ENCODE results near the gene XPO6. TPM values are rescaled to one million over a fixed set of nuclear protein-coding genes. Genes with fewer than 3 reads are reported as not detected.

The XPO6 gene
- total RNA-seq, 4 donors from 2014 or later = 69.0 to 90.8 (median 76.0) TPM

DNA sequence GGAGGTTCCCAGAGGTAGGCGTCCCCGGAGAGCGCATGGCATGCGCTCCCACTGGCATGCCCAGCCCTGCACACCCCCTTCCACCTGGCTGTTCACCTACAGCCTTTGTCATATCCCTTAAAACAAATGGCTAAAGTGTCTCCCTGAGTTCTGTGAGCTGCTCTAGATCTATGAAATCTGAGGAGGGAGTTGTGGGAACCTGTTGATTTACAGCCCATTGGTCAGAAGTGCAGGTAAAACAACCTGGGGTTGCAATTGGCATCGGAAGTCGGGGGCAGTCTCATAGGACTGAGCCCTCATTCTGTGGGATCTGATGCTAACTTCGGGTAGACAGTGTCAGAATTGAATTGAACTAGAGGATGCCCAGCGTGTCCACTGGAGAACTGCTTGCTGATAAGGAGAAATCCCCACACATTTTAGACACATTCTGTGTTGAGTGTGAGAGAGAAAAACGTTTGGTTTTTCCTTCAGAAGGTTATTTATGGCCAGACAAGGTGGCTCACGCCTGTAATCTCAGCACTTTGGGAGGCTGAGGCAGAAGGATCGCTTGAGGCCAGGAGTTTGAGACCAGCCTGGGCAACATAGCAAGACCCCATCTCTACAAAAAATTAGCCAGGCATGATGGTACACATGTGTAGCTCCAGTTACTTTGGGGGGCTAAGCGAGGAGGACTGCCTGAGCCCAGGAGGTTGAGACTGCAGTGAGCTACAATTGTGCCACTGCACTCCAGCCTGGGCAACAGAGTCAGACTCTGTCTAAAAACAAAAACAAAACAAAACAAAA, 126.2 kb downstream of the XPO6 start:
- Histone ChIP-seq H3K4me3 (no peak overlapping the region), H3K4me1 (peaks cover 6 to 49% (median 16%) of the 10 kb centered on the region in 3 donors), H3K9me3 (no peaks in the 10 kb centered on the region), H3K27me3 (no peaks in the 10 kb centered on the region), H3K36me3 (no peaks in the 10 kb centered on the region), H3K27ac (no peak overlapping the region)
- intact Hi-C loops (cut with DNase I) = no loop called here
- WGBS, 2 donors = 60 to 66% methylated on average over 10 to 11 of the region's 12 CpGs
- DNase-seq = no peak
- no peak for TF ChIP-seq CTCF (IDR thresholded peaks at IDR 0.05)
- TF ChIP-seq POLR2A (IDR thresholded peaks at IDR 0.05) = no peak

GRCh38 chr16:28084209-28084608, 127.6 kb downstream of the XPO6 start:
- Histone ChIP-seq H3K4me3 (no peak overlapping the region), H3K27ac (peak overlapping the region in 2 of 4 donors; percentile 87 to 95), H3K27me3 (no peaks in the 10 kb centered on the region), H3K36me3 (no peaks in the 10 kb centered on the region), H3K9me3 (no peaks in the 10 kb centered on the region), H3K4me1 (peaks cover 6 to 52% (median 16%) of the 10 kb centered on the region in 3 donors)
- TF ChIP-seq CTCF (IDR thresholded peaks at IDR 0.05) (no peak), POLR2A (IDR thresholded peaks at IDR 0.05) (no peak)
- intact Hi-C loops (cut with DNase I) = no loop called here
- WGBS, 2 donors = 85 to 87% methylated on average over 5 to 6 of the region's 6 CpGs
- DNase-seq = no peak

DNA sequence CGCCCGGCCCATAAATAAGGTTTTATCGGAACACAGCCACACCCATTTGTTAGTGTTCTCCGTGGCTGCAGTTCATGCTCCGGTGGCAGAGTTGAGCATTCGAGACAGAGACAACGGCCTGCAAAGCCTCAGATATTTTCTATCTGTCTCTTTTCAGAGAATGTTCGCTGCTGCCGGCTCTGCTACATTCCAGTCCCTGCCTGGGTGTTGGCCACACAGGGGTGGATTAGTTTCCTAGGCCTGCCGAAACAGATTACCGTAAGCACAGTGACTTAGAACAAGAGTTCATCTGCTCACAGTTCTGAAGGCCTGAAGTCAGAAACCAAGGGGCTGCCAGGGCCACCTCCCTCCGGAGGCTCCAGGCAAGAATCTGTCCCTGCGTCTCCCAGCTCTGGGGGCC, 129.1 kb downstream of the XPO6 start:
- WGBS, 2 donors = 25 to 80% methylated on average over 1 to 8 of the region's 13 CpGs
- Histone ChIP-seq H3K9me3 (no peaks in the 10 kb centered on the region), H3K27ac (peak overlapping the region; percentile 86 to 95 (median 86)), H3K4me1 (peaks cover 6 to 52% (median 16%) of the 10 kb centered on the region in 3 donors), H3K4me3 (no peak overlapping the region), H3K36me3 (no peaks in the 10 kb centered on the region), H3K27me3 (no peaks in the 10 kb centered on the region)
- DNase-seq = no peak
- TF ChIP-seq POLR2A (IDR thresholded peaks at IDR 0.05) = no peak
- no peak for TF ChIP-seq CTCF (IDR thresholded peaks at IDR 0.05)
- intact Hi-C loops (cut with DNase I) = no loop called here

- Histone ChIP-seq H3K36me3 (no peaks in the 10 kb centered on the region), H3K9me3 (no peaks in the 10 kb centered on the region), H3K4me1 (peaks cover 6 to 52% (median 16%) of the 10 kb centered on the region in 3 donors), H3K4me3 (no peak overlapping the region), H3K27me3 (no peaks in the 10 kb centered on the region), H3K27ac (peak overlapping the region; percentile 86 to 95 (median 86))
- no peak for DNase-seq
- TF ChIP-seq CTCF (IDR thresholded peaks at IDR 0.05) (no peak), POLR2A (IDR thresholded peaks at IDR 0.05) (no peak)
- intact Hi-C loops (cut with DNase I) = no loop called here
- WGBS, 2 donors = 78 to 85% methylated on average over 7 to 8 of the region's 9 CpGs
Observed at GRCh38 chr16:28081391-28081968, 130.3 kb downstream of the XPO6 start.

DNA sequence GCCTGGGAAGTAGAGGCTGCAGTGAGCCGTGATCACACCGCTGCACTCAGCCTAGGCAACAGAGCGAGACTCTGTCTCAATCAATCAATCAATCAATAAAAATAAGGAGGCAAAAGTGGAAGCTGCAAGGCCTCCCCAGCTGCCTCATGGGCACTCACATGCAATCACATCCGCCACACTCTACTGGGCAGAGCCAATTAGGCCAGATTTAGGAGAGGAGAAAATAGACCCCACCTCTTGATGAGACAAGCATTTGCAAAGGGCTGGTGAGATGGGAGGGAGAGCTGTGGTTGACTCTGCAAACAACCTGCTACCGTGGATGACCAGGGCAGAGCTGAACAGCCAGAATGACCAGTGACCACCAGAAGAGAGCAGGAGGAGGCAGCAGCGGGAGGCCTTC, 133.5 kb downstream of the XPO6 start:
- Histone ChIP-seq H3K9me3 (no peaks in the 10 kb centered on the region), H3K36me3 (no peaks in the 10 kb centered on the region), H3K27me3 (no peaks in the 10 kb centered on the region), H3K27ac (no peak overlapping the region), H3K4me1 (peaks cover 6 to 33% (median 15%) of the 10 kb centered on the region in 3 donors), H3K4me3 (no peak overlapping the region)
- DNase-seq = no peak
- intact Hi-C loops (cut with DNase I) = no loop called here
- 78 to 97% methylated on average over 5 to 6 of the region's 6 CpGs for WGBS, 2 donors
- TF ChIP-seq POLR2A (IDR thresholded peaks at IDR 0.05) (no peak), CTCF (IDR thresholded peaks at IDR 0.05) (no peak)
